MM.1S (cell line): ENCODE results near the gene LTBP4.

Experiments used
- EZH2 ChIP-seq: fragments of 300-600 bp; sonication (generic); optimal IDR thresholded peaks from 2 replicates; pipeline ENCODE3; 2017; ENCODE audit warnings: low read depth, mild to moderate bottlenecking, antibody characterized with exemption, low read length, mixed read lengths
- EZH2phosphoT487 ChIP-seq: fragments of 300-600 bp; sonication (generic); IDR thresholded peaks from 2 replicates; pipeline ENCODE4 v1.6.1; 2018; ENCODE audit warnings: antibody characterized with exemption, low read length
- TF ChIP-seq, protein P1 (sequence below): fragments of 300-600 bp; sonication (generic); IDR thresholded peaks from 2 replicates; pipeline ENCODE4 v1.5.1; 2016; ENCODE audit warnings: antibody characterized with exemption, low read length, mixed read lengths

DNA sequence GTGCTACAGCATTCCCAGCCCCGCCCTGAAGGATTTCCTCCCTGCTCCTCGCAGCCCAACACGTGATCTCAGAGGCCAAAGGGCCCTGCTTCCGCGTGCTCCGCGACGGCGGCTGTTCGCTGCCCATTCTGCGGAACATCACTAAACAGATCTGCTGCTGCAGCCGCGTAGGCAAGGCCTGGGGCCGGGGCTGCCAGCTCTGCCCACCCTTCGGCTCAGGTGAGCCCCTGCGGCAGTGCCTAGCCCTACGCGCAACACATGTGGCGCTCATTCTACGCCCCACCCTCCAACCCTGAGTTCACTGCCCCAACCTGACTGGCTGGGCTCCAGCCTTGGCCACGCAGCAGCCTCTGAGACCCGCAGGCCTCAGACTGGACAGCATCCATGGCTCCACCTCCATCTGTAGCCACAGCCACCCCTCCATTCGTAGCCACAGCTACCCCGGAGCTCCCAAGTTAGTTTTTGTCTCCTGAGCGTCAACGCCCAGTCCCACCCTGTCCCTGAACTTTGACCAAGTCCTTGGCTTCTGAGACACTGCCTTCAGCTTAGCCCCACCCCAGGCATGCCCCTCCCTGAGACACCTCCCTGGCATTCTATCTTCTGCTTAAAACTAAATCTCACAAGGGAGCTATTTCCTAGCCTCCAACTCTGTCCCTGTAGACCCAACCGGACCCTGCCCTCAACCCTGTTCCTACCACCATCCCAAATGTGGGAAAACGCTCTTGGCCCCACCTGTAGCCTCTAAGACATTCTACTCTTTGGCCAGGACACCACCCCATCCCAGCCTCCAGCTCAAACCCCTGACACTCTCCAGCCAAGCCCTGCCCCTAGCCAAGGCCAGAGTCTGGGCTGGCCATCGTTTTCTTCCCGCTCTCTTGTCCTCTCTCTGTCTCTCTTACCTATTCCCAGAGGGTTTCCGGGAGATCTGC, 6.4 kb downstream of the LTBP4 start:
- TF ChIP-seq, protein P1, sequence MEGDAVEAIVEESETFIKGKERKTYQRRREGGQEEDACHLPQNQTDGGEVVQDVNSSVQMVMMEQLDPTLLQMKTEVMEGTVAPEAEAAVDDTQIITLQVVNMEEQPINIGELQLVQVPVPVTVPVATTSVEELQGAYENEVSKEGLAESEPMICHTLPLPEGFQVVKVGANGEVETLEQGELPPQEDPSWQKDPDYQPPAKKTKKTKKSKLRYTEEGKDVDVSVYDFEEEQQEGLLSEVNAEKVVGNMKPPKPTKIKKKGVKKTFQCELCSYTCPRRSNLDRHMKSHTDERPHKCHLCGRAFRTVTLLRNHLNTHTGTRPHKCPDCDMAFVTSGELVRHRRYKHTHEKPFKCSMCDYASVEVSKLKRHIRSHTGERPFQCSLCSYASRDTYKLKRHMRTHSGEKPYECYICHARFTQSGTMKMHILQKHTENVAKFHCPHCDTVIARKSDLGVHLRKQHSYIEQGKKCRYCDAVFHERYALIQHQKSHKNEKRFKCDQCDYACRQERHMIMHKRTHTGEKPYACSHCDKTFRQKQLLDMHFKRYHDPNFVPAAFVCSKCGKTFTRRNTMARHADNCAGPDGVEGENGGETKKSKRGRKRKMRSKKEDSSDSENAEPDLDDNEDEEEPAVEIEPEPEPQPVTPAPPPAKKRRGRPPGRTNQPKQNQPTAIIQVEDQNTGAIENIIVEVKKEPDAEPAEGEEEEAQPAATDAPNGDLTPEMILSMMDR: no peak
- TF ChIP-seq EZH2: no peak
- TF ChIP-seq EZH2phosphoT487: no peak
